NCI-H2196 treated with DMSO at 0.1 percent for 48 hours (cell line): Measurements from ENCODE around the gene EFCAB6.

ENCODE experiments used
- DNase-seq: peaks from one replicate; lab custom pipeline; 2025; ENCODE audit not compliant: unreplicated experiment; lab: John Stamatoyannopoulos, UW

The EFCAB6 gene

DNA sequence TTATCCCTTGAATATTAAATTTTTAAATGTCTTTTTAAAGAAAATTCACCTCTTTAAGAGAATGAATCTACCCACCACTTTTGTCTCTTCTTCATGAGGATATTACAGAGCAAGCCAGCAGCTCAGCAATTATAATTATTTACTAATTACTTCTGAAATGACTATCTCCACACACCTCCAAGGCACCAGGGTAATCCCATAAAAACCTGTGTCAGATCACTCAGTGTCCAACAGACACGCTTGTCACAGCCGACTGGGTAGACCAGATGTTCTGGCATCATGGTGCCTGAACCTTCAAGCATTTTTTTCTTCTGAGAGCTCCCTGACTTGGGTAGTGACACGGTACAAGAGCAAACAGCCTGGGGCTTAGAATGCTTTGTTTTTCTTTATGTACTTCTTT lies 61.4 kb downstream of the EFCAB6 start:
- DNase-seq, result no peak

DNA sequence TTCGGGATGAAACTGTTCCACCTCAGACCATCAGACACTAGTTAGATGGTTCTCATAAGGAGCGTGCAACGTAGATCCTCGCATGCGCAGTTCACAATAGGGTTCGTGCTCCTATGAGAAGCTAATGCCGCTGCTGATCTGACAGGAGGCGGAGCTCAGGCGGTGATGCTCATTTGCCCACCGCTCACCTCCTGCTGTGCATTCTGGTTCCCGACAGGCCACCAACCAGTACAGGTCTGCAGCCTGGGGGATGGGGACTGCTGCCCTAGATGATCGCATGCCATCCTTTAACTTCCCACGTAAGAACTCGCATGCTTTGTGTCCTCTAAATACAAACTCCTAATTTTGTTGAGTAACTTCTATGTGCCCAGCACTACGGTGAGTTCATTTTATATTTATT lies 62.6 kb downstream of the EFCAB6 start:
- DNase-seq, result no peak

DNA sequence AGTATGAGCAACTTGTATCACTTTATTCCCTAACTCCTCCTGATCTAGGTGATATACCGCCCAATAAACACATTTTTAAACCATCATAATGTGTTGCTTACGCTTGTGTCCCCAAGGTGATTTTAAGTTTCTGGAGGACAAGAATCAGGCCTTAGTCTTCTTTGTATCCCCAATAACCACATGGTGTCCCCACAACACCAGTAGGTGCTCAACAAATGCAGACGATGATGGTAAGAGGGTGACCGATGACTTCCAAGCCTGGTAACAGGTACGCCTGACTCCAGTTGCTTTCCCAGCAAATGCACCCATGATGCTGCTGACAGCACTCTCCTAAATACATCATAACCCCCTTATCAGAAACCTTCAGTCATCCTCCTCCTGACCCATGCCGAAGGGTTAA lies 64.2 kb downstream of the EFCAB6 start:
- DNase-seq, result no peak

DNA sequence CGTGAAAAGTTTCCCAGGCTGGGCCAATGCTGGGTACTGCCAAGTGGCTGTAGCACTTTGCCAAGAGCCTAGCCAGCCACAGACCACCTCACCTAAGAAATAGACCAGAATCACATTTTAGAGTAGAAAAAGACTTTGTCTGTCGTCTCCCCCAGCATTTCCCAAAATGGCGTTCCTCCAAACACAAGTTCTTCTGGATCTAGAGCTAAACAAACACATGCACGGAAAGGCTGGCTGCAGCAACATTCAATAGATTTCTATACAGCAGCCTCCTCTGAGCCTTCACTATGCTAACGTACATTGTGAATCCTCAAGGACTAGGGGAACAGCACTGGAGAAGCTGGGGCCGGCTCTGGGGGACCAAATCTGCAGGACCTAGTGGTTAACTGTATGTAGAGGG lies 65.0 kb downstream of the EFCAB6 start:
- DNase-seq, result no peak

DNA sequence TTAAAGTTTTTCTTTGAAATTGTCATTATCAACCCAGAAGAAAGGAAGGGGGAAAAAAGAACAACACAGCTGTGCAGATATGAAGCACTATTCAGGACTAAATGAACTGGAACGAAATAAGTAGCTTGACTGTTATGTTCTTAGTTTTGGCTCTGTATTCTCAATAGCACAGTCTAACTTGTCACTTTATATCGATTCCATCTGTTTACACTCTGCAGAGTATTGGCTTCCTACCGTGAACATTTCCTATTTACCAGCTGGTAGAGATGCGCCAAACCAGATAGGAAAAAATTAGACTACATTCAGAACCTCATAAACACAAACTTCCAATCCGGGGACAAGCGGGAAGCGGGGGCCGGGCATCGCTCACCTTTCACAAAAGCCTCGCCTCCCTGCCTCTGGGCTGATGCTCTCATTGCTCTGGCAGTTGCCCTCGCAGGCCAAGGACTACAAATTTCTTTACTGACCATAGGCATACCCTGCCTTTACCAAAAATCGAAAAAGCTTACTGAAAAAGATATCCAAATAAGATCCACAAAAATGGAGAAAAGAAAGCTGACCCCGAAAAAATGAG lies 66.2 kb downstream of the EFCAB6 start:
- DNase-seq, result no peak

DNA sequence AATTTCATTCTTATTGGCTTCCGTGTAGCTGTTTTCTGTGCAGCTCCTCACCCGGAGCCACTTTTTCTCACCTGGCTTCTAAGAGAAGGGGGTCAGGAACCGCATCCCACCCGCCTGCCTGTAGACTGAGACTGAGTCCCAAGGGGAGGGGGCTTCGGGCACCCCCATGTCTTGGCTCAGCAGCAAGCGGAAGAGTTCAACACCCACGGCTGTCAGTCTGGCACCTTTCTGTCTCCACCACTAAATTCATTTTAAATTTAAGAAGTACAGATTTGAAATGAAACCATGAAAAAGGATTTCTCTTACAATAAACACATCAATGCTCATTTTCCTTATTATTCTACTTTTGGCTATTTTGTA lies 66.7 kb downstream of the EFCAB6 start:
- no peak for DNase-seq

DNA sequence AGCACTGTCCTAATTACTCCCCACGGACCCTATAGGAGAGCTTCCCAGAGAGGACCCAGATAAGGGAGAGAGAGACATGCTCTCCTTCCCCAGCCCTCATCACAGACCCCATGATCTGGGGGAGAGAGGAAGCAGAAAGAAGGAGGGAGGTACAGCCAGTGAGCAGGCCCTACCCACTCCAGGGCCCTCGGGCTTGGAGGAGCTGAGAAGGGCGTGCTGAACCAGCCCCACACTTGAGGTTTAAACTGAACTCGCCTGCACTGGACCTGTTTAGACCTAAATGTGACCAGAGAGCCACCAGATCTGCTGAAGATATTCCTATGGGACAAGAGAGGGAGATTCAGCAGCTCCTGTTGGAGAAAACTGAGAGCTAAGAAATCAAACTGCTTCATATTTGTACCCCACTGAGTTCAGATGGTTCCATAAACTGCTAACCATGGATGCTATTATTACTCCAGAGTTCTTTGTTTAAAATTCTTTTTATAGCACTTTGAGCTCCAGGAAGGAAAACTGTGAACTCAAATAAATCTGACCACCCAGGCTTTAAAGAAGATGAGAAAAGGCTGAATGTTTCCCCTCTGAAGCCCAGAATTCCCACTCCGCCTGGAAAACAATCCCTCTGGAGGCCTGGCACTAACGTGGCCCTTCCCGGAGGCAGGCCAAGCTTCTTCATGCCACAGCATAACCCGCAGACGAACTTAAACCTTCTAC lies 67.2 kb downstream of the EFCAB6 start:
- DNase-seq, result no peak

DNA sequence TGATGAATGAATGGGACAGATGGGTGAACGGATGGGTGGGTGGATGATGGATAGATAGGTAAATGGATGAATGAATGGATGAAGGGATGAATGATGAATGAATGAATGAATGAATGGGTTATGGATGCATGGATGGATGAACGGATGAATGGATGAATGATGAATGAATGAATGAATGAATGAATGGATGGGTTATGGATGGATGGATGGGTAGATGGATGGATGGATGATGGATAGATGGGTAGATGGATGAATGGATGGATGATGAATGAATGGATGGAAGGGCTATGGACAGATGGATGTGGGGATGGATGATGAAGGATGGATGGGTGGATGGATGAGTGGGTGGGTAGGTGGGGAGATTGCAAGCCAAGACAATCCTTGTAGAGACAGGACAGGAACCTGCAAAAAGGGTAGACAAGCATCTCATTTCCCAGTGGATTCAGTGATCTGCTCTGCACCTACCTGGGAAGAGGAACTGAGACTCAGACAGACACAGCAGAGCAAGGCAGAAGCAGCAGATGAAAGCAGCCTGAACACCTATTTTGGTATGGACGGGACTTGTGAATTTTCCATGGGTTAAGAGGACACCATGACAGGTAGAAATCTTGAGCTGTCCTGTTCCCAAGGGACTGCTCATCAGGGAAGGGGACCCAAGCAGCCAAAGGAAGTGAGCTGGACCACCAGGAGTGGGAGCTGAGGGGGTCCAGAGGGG lies 68.0 kb downstream of the EFCAB6 start:
- DNase-seq, result no peak

DNA sequence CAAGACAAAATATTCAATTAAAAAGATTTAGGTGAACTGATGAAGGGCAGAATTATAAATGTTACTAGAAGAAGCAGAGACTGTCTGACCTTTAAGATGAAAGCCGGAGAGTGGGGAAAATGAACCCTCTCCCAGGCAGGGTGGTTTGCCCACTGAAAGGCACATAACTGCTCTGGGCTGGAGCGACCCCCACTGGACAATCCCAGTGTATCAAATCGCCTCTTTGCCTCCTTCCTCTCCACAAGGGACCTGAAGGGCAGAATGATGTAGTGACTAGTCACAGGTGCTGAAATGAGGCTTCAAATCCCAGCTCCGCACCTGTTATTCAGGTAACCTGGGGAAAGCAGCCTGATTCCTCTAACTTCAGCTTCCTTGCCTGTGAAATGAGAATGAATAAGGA lies 69.0 kb downstream of the EFCAB6 start:
- DNase-seq, result no peak

DNA sequence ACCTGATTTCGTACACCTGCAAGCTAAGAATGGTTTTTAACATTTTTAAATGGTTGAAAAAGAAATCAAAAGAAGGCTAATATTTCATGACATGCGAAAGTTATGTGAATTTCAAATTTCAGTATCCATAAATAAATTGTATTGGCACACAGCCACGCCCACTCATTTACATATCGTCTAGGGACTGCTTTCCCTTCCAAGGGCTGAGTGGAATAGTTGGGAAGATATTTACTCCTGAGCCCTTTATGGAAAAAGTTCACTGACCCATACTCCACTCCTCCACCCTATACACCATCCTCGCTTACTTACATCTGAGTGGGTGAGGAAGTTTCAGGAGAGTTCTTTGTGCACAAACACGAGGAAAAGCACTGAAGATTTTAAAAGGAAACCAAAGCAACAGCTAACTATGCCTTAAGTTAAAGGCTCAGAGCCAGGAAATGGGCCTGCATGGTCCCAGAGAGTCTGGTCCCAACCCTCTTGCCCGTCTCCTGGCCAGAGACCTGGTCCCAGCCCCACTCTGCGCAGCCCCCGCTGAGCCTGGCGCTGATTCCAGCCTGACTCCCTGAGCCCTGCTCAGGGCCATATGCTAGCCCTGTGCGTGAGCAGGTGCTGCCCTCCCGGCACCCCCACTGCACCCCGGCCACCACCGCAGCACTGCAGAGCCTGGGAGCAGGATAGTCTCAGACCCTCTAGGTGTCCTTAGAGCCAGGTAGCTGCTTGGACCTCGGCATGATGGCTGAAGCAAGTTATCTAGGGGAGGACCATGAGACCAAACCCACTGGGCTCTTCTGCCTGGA lies 69.8 kb downstream of the EFCAB6 start:
- no peak for DNase-seq

DNA sequence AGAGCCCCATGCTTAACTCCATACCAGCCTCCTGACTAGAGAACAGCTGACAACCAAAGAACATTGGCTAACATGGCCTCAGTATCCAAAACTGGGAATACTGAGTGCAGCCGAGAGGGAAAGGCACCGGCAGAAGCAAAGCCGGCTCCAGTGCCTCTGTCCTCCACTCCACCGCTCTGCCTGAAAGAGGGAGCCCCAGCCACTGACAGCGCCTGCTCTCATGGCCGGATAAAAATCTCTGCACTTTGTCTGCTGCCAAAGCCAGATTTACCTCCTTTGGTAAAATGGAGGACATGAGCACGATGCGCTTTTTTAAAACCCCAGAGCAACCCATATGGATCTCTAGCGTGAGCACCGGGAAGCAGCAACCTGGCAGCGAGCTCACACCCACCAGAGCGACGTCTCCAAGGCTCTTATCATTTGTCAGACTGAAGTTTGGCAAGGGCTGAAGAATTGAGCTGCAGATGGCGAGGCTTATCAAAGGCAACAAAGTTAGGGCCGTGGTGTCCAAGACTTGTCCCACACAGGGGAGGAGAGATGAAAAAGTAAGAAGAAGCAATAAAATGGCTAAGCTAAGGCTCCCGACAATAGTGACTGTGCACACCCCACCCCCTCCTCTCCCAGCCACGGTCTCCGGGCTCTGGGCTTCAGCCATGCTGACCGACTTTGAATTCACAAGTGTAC lies 71.4 kb downstream of the EFCAB6 start:
- DNase-seq, result no peak

DNA sequence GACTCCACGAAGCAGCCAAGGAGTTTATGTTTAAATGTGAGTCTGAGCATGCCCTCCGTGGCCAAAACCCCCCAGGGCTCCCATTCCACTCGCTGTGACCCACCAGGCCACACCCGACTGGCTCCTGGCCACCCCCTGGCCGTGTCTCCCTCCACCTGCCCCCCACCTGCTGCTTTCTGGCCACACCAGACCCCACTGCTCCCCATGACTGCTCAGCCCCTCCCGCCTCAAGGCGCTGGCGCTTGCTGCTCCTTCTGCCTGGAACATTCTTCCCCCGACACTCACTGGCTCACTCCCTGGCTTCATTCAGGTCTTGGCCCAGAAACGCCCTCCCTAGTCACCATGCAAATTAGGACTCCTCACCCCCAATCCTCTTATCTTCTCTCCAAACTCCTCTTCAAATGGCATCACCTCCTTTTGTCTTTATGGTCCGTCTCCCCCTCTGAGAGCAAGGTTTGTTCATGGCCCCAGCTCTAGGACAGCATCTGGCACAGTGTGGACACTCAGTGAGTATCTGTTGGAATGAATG lies 72.2 kb downstream of the EFCAB6 start:
- no peak for DNase-seq

DNA sequence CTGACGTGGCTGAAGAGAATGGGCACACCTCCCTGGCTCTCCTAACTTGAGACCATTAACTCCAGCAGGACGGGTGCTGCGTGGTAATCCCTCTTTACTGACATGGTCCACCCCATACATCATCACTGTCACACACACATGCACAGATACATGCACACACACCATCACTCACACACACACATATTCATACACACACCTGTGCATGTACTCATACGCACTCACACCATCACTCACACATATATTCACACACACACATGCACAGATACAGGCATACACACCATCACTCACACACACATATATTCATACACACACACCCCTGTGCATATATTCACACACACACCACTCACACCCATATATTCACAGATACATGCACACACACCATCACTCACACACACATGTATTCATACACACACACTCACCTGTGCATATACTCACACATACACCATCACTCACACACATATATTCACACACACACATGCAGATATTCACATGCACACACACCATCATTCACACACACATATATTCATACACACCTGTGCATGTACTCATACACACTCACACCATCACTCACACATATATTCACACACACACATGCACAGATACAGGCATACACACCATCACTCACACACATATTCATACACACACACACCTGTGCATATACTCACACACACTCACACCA lies 74.8 kb downstream of the EFCAB6 start:
- no peak for DNase-seq

DNA sequence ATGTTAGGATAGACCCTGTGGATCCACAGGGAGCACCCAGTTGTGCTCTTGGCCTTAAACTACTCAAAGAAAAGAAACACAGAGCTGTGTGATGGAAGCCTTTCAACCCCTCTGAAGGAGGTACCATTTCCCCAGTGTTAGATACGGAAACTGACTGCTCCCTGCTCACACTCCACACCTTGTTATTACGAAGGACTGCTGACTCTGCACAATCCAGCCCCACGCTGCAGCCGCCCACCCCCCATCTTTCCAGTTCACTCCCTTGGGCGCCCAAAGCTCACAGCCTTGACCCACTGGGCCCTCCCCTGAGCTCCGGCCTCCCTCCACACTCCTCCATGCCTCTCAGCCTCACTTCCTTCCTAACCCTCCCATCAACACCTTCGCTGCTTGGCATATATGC lies 75.5 kb downstream of the EFCAB6 start:
- DNase-seq, result no peak

DNA sequence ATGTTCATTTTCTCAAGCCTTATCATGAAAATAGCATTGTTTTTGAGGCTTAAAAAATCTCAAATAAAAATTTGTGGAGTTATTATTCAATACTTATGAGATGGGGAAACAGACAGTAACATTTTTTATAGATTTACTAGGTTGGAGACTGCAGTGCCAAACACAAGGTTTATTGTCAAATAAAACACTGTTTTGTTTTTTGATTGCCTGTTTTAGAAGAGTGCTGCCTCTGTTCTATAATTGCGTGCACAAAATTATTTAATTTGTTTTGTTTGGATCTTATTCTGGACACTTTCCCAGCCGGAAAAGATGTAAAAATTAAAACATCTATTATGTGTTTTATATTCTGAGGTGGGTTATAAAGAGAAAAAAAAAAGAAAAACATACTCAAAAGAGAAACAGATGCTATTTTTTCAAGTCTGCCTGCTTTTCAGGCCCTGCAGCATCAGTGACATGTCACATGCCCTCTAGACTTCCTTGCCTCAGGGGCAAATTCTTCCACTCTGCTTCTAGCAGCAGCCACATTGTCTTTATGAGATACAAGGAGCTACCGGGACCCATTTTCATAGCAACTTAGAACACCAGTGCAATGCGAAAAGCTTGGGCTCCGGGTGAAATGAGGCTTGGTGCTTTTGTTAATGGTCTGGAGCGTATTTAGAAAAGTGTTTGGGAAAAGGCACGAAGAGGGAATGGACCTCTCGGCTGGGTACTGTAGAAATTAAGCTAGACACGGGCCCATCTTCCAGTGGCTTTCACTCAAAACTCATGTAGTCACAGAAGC lies 77.5 kb downstream of the EFCAB6 start:
- no peak for DNase-seq

DNA sequence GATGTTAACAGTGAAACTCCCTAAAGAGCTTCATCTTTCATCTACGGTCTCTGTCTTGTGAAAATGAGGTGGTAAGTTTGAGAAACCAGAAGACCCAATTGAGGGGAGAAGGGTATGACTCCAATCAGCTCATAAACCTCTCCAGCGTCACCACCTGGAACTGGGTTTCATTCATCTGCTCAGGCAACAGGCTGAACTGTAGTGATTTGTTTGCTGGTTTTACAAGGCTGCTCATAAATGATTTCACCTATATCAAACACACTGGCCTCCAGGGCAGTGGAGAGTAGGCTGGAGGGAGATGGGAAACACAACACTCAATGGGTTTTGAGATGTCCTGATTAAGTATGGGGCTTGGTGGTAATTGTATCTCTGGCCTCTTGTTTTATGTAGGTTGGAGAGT lies 79.0 kb downstream of the EFCAB6 start:
- no peak for DNase-seq

DNA sequence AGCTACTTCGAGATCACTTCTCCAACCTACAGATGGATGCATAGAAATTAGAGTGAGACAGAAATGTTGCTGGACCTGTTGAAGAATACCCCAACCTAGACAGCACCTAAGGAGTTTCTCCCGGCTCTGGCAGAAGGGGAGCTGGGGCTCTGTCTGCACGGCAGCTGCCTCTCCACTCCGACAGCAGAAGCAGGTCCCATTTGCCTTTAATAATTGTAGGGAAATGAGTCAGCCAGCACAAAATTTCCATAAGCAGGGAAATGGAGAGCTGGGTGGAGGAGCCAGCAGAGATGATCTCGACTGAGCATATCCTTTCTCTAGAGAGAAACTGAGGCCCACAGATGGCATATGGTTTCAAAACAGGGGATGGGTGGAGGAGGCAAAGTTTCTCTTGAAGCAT lies 80.1 kb downstream of the EFCAB6 start:
- DNase-seq, result no peak

DNA sequence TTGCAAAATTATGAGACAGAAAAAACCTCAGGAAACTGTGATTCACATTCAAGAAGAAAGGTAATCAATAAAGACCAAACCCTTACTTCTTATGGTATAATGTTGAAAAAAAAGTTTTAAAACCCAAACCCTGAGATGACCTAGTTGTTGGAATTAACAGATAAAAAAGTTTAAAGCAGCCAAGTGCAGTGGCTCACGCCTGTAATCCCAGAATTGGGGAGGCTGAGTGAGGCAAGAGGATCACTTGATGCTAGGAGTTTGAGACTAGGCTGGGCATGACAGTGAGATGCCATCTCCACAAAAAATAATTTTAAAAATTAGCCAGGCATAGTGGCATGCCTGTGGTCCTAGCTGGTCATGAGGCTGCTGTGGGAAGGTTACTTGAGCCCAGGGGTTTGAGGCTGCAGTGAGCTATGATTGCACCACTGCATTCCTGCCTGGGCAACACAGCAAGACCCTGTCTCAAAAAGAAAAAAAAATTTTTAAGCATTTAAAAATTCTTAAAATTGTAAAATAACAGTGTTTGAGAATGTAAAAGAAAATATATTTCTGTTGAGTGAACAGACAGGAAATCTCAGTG lies 85.1 kb downstream of the EFCAB6 start:
- DNase-seq, result no peak

DNA sequence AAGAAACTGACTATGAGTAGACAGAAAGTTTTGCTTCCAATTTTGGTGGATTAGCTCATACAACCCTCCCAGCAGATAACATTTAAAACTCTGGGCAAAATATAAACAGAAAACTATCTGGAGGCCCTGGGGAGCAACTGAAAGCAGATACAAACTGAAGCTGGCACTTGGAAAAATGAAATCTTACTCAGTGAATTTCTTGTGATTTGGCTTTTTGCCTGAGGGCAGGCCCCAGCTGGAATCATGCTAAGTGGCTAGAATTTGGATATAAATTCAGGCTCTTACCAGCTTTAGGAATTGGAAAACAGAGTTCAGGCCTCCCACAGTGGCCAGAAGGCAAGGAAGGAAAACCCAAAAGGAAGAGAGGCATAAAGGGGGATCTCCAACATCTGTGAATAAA lies 85.8 kb downstream of the EFCAB6 start:
- no peak for DNase-seq
